GM12865 (cell line): ENCODE data around the gene FASTK.

Source experiments
- DNase-seq: peaks from one replicate; pipeline ENCODE4 v3.0.0; 2010; ENCODE audit warnings: low read depth
- H3K4me3 ChIP-seq: 2 replicates; pipeline ENCODE4 v1.5.1; 2011; ENCODE audit warnings: mild to moderate bottlenecking, low read depth, low read length, control low read depth
- CTCF ChIP-seq: IDR thresholded peaks from 2 replicates; pipeline ENCODE4 v1.5.1; 2011; ENCODE audit warnings: low read length, control low read depth, low read depth, inconsistent platforms; ENCODE audit not compliant: insufficient read depth; ENCODE audit errors: missing control alignments

The FASTK gene

GRCh38 chr7:151113344-151114150, 32.9 kb upstream of the FASTK start:
- no peak for DNase-seq
- no peak for TF ChIP-seq CTCF

DNA sequence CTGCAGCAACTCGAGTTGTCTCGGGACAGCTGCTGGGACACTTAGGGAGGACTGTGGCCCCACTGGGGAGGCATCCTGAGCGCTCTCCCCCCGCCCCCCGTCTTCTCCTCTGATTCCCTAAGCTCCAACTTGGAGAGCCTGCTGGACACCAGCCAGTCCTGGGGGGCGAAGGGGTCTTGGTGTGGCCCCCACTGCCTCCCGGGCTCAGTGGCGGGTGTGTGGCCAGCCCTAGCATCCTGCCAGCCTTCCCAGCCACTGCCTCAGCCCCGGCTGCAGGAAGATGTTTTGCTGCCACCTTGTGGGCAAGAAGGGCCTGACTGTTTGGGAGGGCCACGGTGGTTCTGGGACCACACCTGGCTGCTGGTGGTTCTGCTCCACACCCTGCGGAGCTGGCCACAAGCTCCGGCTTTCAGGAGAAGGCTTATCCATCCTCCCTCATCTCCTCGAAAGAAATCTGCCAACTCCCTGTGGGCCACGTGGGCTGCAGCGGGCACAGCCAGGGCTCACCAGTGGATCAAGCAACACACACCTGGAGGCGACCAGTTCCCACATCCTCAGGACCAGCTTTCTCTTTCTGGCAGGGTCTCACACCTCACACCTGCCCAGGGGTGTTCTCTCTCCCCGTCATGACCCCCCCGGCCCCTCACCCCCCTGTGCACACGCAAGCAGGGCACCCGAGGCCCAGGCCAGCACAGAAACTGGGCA, 30.5 kb upstream of the FASTK start:
- TF ChIP-seq CTCF = peak; percentile 90
- no peak overlapping the region for H3K4me3 ChIP-seq
- peak; percentile 77 for DNase-seq

More at GRCh38 chr7:151113344-151114150, 32.9 kb upstream of the FASTK start:
- H3K4me3 ChIP-seq = no peak overlapping the region

GRCh38 chr7:151110236-151110940, 29.8 kb upstream of the FASTK start:
- H3K4me3 ChIP-seq = no peak overlapping the region
- TF ChIP-seq CTCF = no peak
- DNase-seq = no peak

DNA sequence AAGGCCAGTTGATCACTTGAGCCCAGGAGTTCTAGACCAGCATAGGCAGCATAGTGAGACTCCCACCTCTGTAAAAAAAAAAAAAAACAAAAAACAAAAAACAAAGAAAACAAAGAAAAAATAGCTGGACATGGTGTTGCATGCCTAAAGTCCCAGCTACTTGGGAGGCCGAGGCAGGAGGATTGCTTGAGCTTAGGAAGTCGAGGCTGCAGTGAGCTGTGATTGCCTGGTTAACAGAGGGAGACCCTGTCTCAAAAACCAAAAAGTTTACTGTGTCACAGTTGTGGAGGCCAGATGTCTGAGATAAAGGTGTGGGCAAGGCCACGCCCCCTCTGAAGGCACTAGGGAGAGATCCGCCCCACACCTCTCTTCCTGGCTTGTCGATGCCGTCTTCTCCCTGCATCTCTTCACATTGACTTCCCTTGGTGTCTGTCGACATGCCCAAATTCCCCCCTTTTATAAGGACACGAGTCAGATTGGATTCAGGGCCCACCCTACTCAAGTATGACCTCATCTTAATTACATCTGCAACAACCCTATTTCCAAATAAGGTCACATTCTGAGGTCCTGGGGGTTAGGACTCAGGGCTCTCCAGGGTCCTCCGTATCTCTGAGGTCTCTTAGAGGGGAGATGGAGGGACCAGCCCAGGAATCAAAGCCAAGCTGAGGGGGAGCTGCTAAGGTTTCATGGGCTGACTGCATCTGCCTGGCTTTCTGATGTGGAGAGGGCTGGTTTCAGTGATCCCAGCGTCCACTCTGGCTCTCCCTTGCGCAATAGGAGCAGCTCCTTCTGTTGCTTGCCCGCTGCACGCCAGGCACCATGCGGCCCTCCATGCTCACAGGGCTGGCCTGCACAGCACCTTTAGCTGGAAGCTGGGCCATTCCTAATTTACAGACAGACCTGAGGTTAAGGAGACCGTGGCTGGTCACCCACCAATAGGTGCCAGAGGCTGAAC, 28.8 kb upstream of the FASTK start:
- no peak for TF ChIP-seq CTCF
- no peak overlapping the region for H3K4me3 ChIP-seq

DNA sequence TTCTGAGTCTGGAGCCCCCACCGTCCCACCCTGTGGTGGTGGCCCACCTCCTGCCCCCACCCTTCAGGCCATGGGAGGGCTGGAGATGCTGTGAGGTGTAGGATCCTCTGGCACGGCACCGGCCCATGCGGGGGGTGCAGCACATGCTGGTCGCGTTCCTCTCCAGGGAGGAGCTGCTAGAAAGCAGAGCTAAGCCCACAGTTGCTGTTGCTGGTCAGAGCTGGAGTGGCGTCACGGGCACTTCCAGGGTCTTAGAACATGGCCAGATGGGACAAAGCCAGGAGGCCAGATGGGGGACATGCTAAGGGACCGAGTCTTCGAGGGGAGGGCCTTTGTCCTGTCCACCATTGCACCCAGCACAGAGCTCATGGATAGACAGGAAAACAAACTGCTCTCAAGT, 27.3 kb upstream of the FASTK start:
- no peak for DNase-seq
- no peak for TF ChIP-seq CTCF
- no peak overlapping the region for H3K4me3 ChIP-seq

More for the DNA sequence above, 28.8 kb upstream of the FASTK start:
- no peak for DNase-seq
